ENCODE results near the gene ZMYND11.
A peak's percentile ranks its signal among the peaks of the same experiment; 100 is the strongest.

The ZMYND11 gene

DNA sequence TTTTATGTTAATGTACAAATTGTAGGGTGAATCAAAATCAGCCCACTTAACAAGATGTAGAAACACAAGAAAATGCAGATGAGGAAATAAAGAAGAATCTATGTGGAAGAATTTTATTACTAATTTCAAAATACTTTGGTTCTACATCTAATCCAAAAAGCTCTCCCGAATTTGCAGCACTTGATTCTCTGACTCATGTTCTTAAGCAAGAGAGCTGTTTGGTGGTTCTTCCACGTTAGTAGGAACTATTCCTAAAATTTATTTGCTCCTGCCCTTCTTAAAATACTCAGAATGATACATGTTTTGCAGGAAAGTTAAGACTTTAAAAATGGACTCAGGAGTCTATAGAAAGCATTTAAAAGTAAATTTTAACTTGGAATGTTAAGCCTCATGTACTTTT lies 91.8 kb downstream of the ZMYND11 start:
- TF ChIP-seq, protein P1, sequence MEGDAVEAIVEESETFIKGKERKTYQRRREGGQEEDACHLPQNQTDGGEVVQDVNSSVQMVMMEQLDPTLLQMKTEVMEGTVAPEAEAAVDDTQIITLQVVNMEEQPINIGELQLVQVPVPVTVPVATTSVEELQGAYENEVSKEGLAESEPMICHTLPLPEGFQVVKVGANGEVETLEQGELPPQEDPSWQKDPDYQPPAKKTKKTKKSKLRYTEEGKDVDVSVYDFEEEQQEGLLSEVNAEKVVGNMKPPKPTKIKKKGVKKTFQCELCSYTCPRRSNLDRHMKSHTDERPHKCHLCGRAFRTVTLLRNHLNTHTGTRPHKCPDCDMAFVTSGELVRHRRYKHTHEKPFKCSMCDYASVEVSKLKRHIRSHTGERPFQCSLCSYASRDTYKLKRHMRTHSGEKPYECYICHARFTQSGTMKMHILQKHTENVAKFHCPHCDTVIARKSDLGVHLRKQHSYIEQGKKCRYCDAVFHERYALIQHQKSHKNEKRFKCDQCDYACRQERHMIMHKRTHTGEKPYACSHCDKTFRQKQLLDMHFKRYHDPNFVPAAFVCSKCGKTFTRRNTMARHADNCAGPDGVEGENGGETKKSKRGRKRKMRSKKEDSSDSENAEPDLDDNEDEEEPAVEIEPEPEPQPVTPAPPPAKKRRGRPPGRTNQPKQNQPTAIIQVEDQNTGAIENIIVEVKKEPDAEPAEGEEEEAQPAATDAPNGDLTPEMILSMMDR (IDR thresholded peaks at IDR 0.05; ENCODE audit: insufficient read depth, low read depth, low read length, missing control alignments): no peak
- DNase-seq (ENCODE audit: low read depth): no peak
- no peak overlapping the region for H3K4me3 ChIP-seq (ENCODE audit: low read depth, low read length)

DNA sequence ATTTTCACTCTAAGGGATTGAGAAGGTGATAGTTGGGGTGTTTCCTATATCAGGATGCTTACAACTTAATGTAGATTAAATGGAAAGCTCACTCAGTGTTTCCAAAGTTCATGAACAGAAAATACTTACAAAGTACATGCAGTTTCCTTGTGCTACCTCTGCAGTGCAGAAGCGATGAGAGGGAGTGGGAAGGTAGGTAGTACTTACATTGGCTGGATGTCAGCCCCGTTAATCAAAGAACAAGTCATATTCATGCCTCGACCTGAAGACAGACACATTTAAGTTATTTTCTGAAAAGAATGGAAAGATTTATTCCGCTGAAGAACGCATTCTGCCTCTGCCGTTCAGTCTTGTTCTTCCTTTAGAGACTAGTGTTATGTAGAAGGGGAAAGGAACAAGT lies 93.1 kb downstream of the ZMYND11 start:
- H3K4me3 ChIP-seq (ENCODE audit: low read depth, low read length): no peak overlapping the region
- TF ChIP-seq, protein P1 (IDR thresholded peaks at IDR 0.05; ENCODE audit: insufficient read depth, low read depth, low read length, missing control alignments): no peak
- DNase-seq (ENCODE audit: low read depth): no peak

DNA sequence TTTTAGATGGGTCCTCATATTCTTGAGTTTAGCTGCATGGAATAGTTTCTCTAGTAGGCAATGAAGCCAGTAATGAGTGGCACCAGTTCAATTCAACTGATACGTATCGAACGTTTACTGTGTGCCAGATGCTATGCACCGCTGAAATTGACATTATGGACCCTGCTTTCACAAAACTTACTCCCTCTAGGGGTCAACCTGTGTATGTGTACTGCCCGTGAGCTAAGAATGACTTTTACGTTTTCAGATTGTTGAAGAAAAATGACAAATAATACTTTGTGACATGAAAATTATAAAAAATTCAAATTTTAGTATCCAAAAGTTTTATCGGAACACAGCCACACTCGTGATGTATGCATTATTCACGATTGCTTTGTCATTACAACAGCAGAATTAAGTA lies 95.5 kb downstream of the ZMYND11 start:
- no peak overlapping the region for H3K4me3 ChIP-seq (ENCODE audit: low read depth, low read length)
- TF ChIP-seq, protein P1 (IDR thresholded peaks at IDR 0.05; ENCODE audit: insufficient read depth, low read depth, low read length, missing control alignments): peak; percentile 18
- no peak for DNase-seq (ENCODE audit: low read depth)

DNA sequence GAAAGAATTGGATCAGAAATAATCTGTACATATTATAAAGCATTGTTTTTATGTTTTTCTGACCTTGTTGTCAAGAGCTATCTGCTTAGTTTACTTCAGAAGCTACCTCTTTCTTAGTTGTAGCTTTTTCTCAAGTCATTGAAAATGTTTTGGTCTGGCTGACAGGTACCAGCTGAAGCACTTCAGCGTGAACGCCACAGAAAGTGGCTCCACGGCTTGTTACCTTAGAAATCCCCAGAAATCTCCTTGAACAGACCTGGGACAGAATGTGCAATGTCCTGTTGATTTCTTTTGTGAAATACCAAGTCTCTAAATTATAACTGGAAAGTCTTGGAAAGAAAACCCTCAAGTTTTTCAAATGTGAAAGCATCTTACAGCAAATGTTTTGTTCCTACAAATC lies 96.8 kb downstream of the ZMYND11 start:
- TF ChIP-seq, protein P1 (IDR thresholded peaks at IDR 0.05; ENCODE audit: insufficient read depth, low read depth, low read length, missing control alignments): no peak
- no peak for DNase-seq (ENCODE audit: low read depth)
- no peak overlapping the region for H3K4me3 ChIP-seq (ENCODE audit: low read depth, low read length)

DNA sequence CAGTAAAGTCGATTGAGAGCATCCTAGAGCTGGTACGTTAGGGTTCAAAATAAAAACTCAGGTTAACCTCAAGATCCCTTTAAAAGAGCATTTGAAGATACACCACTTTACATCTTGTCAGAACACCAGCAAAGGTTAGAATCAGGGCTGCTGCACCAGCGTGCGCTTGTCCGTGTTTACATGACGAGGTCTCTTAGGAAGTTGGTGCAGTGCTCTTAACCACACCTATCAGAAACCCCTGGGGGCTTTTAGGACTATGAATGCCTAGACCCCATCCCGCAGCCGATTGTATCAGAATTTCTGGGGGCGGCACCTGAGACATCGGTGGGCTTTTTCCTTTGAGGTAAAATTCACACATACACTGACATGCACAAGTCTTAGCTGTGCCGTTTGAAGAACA lies 97.6 kb downstream of the ZMYND11 start:
- TF ChIP-seq, protein P1 (IDR thresholded peaks at IDR 0.05; ENCODE audit: insufficient read depth, low read depth, low read length, missing control alignments): no peak
- H3K4me3 ChIP-seq (ENCODE audit: low read depth, low read length): no peak overlapping the region
- DNase-seq (ENCODE audit: low read depth): no peak

DNA sequence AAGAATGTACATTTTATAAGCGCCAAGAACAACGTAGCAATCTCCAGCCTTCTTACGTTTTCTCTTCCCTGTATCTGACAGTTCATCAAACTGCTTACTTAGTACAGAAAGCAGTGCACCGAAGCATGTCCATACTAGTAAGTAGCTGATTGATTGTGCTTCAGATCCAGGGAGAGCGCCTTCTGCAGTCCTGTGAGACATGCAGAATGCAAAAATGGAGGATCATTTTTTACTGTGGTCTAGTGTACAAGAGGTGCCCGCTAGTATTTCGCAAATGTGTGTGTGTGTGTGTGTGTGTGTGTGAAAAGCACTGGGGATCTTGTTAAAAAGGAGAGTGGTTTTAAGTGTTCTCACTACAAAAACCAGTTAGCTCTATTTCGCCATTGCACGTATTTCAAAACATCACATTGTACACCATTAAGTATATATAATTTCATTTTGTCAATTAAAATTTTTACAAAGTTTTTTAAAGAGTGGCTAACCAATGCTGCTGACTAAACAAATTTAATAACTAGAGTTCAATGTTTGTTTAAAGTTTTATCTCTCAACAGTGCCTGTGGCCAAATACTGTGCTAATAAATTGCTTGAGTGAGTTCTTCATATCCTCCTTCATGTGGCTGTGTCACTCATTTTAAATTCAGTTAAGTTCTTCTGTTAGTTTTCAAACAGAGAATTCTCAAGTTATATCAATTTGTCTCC lies 99.6 kb downstream of the ZMYND11 start:
- TF ChIP-seq, protein P1 (IDR thresholded peaks at IDR 0.05; ENCODE audit: insufficient read depth, low read depth, low read length, missing control alignments): no peak
- no peak overlapping the region for H3K4me3 ChIP-seq (ENCODE audit: low read depth, low read length)
- DNase-seq (ENCODE audit: low read depth): no peak

DNA sequence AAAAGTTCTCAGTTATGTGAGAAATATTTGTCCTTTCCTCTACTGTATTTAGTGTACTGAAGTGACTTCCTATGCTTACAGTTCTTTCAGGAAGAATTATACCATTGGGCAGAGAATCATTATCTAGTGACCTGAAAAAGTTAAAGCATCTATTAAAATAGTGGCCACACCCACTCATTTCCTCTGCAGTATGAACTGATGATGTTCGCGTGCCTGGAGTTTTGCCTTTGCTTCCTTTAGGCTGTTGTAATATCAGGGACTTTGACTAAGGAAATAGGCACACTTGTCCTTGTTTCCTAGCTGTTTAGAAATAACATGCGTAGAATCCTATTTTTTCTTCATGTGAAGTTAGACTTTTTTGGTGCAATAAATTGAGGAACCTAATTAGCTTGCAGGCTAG lies 100.7 kb downstream of the ZMYND11 start:
- H3K4me3 ChIP-seq (ENCODE audit: low read depth, low read length): no peak overlapping the region
- TF ChIP-seq, protein P1 (IDR thresholded peaks at IDR 0.05; ENCODE audit: insufficient read depth, low read depth, low read length, missing control alignments): no peak
- no peak for DNase-seq (ENCODE audit: low read depth)
